Endothelial cell of umbilical vein (primary cell): ENCODE data around the gene SLC1A1. TPM values are rescaled to one million over a fixed set of nuclear protein-coding genes. Genes with fewer than 3 reads are reported as not detected.

Experiments
- BruUV-seq: library from RNA; stranded (reverse); fragments of 400-500 nt; replicated peaks from 2 replicates; lab custom pipeline; 2021; lab: Mats Ljungman, UMichigan
- CTCF ChIA-PET: fragments of 300-600, 350-600 bp; sonication (Branson Sonifier 250); formaldehyde crosslinking; loops from one replicate; lab custom pipeline; 2021; ENCODE audit warnings: antibody characterized with exemption, inconsistent platforms; lab: Charles Lee
- POLR2A ChIA-PET: fragments of 300-600, 350-600 bp; sonication (Branson Sonifier 250); formaldehyde crosslinking; loops from one replicate; lab custom pipeline; 2021; ENCODE audit warnings: antibody characterized with exemption, inconsistent platforms; lab: Charles Lee
- DNase-seq: peaks from one replicate; pipeline ENCODE4 v3.0.0-alpha.2; 2011; ENCODE audit warnings: low read depth, low spot score
- FAIRE-seq: peaks from 2 replicates; lab custom pipeline; 2011; peaks lifted over from hg19 to GRCh38; lab: Jason Lieb, UNC
- H2AFZ ChIP-seq: 2 replicates; pipeline ENCODE4 v1.6.0; 2012; ENCODE audit warnings: low read depth, low read length, control low read depth, inconsistent platforms
- H3K27ac ChIP-seq: 2 replicates; pipeline ENCODE4 v1.5.1; 2011; ENCODE audit warnings: low read depth, mild to moderate bottlenecking, control low read depth, low read length, moderate library complexity; ENCODE audit not compliant: insufficient read depth
- H3K27me3 ChIP-seq, 2 experiments: 2 replicates each; pipeline versions ENCODE4 v1.6.0 to v1.6.1; 2011; ENCODE audit warnings: low read length in 2 of 2, mixed read lengths in 1 of 2; ENCODE audit not compliant: control insufficient read depth in 2 of 2, insufficient read depth in 2 of 2
- H3K36me3 ChIP-seq, 2 experiments: 2 replicates in 1 of 2; 3 replicates in 1 of 2; pipeline ENCODE4 v1.5.1; 2011; ENCODE audit warnings: low read length in 2 of 2, mild to moderate bottlenecking in 1 of 2, moderate library complexity in 1 of 2; ENCODE audit not compliant: control insufficient read depth in 2 of 2, insufficient read depth in 2 of 2; ENCODE audit errors: extremely low read depth in 1 of 2
- H3K4me1 ChIP-seq: 3 replicates; pipeline ENCODE4 v1.5.1; 2011; ENCODE audit warnings: mild to moderate bottlenecking, low read length; ENCODE audit not compliant: control insufficient read depth, insufficient read depth; ENCODE audit errors: extremely low read depth
- H3K4me2 ChIP-seq: 2 replicates; pipeline ENCODE4 v1.6.1; 2011; ENCODE audit warnings: low read length, control low read depth, mixed read lengths; ENCODE audit not compliant: insufficient read depth
- H3K4me3 ChIP-seq, 3 experiments: fragments of 200-600 bp in 1 of 3; sonication (generic), shearing (Covaris generic) in 1 of 3; replicated peaks in 1 of 3; 2 replicates each; pipeline ENCODE4 v1.5.1; 2011 to 2016; ENCODE audit warnings: control low read depth in 3 of 3, low read length in 3 of 3, mild to moderate bottlenecking in 2 of 3, inconsistent platforms in 1 of 3, low read depth in 1 of 3, moderate library complexity in 1 of 3; ENCODE audit not compliant: insufficient read depth in 1 of 3
- H3K79me2 ChIP-seq: 2 replicates; pipeline ENCODE4 v1.6.0; 2012; ENCODE audit warnings: low read length, inconsistent platforms; ENCODE audit not compliant: control insufficient read depth, insufficient read depth
- H3K9ac ChIP-seq: replicated peaks from 2 replicates; pipeline ENCODE3; 2011; ENCODE audit warnings: low read length, control low read depth; ENCODE audit not compliant: insufficient read depth; ENCODE audit errors: extremely low read depth
- H3K9me1 ChIP-seq: replicated peaks from 3 replicates; pipeline ENCODE4 v1.6.0; 2011; ENCODE audit warnings: mild to moderate bottlenecking, low read length; ENCODE audit not compliant: control insufficient read depth, insufficient read depth; ENCODE audit errors: extremely low read depth
- H3K9me3 ChIP-seq: replicated peaks from 2 replicates; pipeline ENCODE4 v1.5.1; 2012; ENCODE audit warnings: low read length, inconsistent platforms; ENCODE audit not compliant: control insufficient read depth, insufficient read depth
- H4K20me1 ChIP-seq: replicated peaks from 2 replicates; pipeline ENCODE3; 2011; ENCODE audit warnings: mild to moderate bottlenecking, low read length; ENCODE audit not compliant: control insufficient read depth, insufficient read depth; ENCODE audit errors: extremely low read depth
- CTCF ChIP-seq, 2 donors: IDR thresholded peaks; 1 replicate in 1 of 2; 2 replicates in 1 of 2; pipeline ENCODE4 v1.5.1; 2011; ENCODE audit warnings: low read length in 2 of 2, mild to moderate bottlenecking in 2 of 2, moderate library complexity in 2 of 2, control low read depth in 1 of 2, inconsistent platforms in 1 of 2, low read depth in 1 of 2; ENCODE audit not compliant: insufficient read depth in 1 of 2; ENCODE audit errors: extremely low read depth in 1 of 2
- EZH2 ChIP-seq: IDR thresholded peaks from 2 replicates; pipeline ENCODE4 v1.6.1; 2012; ENCODE audit warnings: borderline replicate concordance, low read depth, mild to moderate bottlenecking, moderate library complexity, low read length, inconsistent platforms; ENCODE audit not compliant: severe bottlenecking
- FOS ChIP-seq: IDR thresholded peaks from 2 replicates; pipeline ENCODE4 v1.6.1; 2011; ENCODE audit warnings: mild to moderate bottlenecking, low read length, moderate library complexity, borderline replicate concordance; ENCODE audit not compliant: insufficient read depth
- GATA2 ChIP-seq: IDR thresholded peaks from 2 replicates; pipeline ENCODE4 v1.7.0; 2011; ENCODE audit warnings: low read depth, mild to moderate bottlenecking, moderate library complexity, mixed read lengths, low read length; ENCODE audit not compliant: insufficient read length, insufficient read depth
- JUN ChIP-seq: IDR thresholded peaks from 2 replicates; pipeline ENCODE4 v1.6.1; 2011; ENCODE audit warnings: borderline replicate concordance, low read depth; ENCODE audit not compliant: insufficient read length, insufficient read depth
- MAX ChIP-seq: IDR thresholded peaks from 2 replicates; pipeline ENCODE4 v1.6.1; 2011; ENCODE audit not compliant: insufficient read depth, insufficient read length
- MYC ChIP-seq: IDR thresholded peaks from one replicate; pipeline ENCODE4 v1.6.1; 2011; ENCODE audit warnings: mild to moderate bottlenecking, low read depth, low read length
- POLR2A ChIP-seq: IDR thresholded peaks from 2 replicates; pipeline ENCODE4 v1.6.1; 2012; ENCODE audit warnings: low read depth, mild to moderate bottlenecking, control low read depth, low read length
- POLR2AphosphoS5 ChIP-seq: IDR thresholded peaks from 2 replicates; pipeline ENCODE4 v1.6.1; 2012; ENCODE audit warnings: low read depth, mild to moderate bottlenecking, control low read depth, low read length, moderate library complexity; ENCODE audit not compliant: insufficient read depth
- dilution Hi-C: fragments of 300-500 bp; cut with MboI; formaldehyde crosslinking; loops from one replicate; pipeline ENCODE4 v1.15.0; 2019; ENCODE audit warnings: low sequenced_read_pairs; ENCODE audit not compliant: extremely low pct_ligation_motif_present
- intact Hi-C: fragments of 100-400 bp; cut with micrococcal nuclease; formaldehyde crosslinking; loops from one replicate; pipeline ENCODE4 v1.10.0; 2022
- polyA plus RNA-seq, 4 experiments: library from polyadenylated mRNA; depleted of rRNA in 3 of 4; stranded (reverse) in 3 of 4; unstranded in 1 of 4; fragments of >200 nt; gene quantifications; 2 replicates each; pipeline versions ENCODE4 v1.2.1 to v1.2.3, GENCODE V29; 2011 to 2012; ENCODE audit warnings: missing spikeins in 1 of 4
- total RNA-seq: library from RNA; stranded (reverse); gene quantifications from 2 replicates; pipeline ENCODE4 v1.2.3, GENCODE V29; 2021

SLC1A1 gene
- total and polyA plus RNA-seq, 2 donors (not counting 3 experiments of a cell fraction or from before 2014, with no cell fraction given): 5.8 to 8.3 TPM

GRCh38 chr9:4519604-4520003, 29.3 kb downstream of the SLC1A1 start:
- Histone ChIP-seq H3K9me1 (no peaks in the 10 kb centered on the region), H3K9me3 (no peaks in the 10 kb centered on the region), H3K36me3 (no peaks in the 10 kb centered on the region), H3K4me1 (no peaks in the 10 kb centered on the region), H2AFZ (no peak overlapping the region), H3K4me2 (no peak overlapping the region), H4K20me1 (no peaks in the 10 kb centered on the region), H3K9ac (no peak overlapping the region), H3K27me3 (no peaks in the 10 kb centered on the region), H3K27ac (no peak overlapping the region), H3K79me2 (peaks cover 2% of the 10 kb centered on the region), H3K4me3 (no peak overlapping the region)
- intact Hi-C loops: no loop called here
- TF ChIP-seq JUN (no peak), POLR2AphosphoS5 (no peak), MAX (no peak), EZH2 (no peak)
- DNase-seq (no peak), FAIRE-seq (no peak)
- ChIA-PET CTCF (interaction anchor here (1.1 kb wide), 1 partner anchor 25 kb away, joined by 3 read pairs; no protein-coding TSS in a partner anchor), POLR2A (no interaction called here)
- dilution Hi-C loops: no loop called here
- BruUV-seq: no TSS peak

GRCh38 chr9:4520055-4520454, 29.8 kb downstream of the SLC1A1 start:
- ChIA-PET CTCF (no interaction called here), POLR2A (no interaction called here)
- Histone ChIP-seq H3K9ac (no peak overlapping the region), H3K4me2 (no peak overlapping the region), H3K36me3 (no peaks in the 10 kb centered on the region), H3K79me2 (peaks cover 2% of the 10 kb centered on the region), H3K27me3 (no peaks in the 10 kb centered on the region), H4K20me1 (no peaks in the 10 kb centered on the region), H3K27ac (no peak overlapping the region), H3K9me3 (no peaks in the 10 kb centered on the region), H3K4me1 (no peaks in the 10 kb centered on the region), H2AFZ (no peak overlapping the region), H3K4me3 (no peak overlapping the region), H3K9me1 (no peaks in the 10 kb centered on the region)
- FAIRE-seq (no peak), DNase-seq (no peak)
- dilution Hi-C loops (no loop called here), intact Hi-C loops (no loop called here)
- TF ChIP-seq POLR2A: no peak
- TF ChIP-seq MYC: no peak
- TF ChIP-seq POLR2AphosphoS5: no peak
- no peak for TF ChIP-seq FOS
- TF ChIP-seq JUN: no peak
- TF ChIP-seq GATA2: no peak
- TF ChIP-seq MAX: no peak
- TF ChIP-seq EZH2: no peak
- no peak for TF ChIP-seq CTCF (IDR thresholded peaks at IDR 0.05; ENCODE audit: extremely low read depth in 1 of 2, insufficient read depth in 1 of 2, low read depth in 1 of 2, low read length in 2 of 2)
- no TSS peak for BruUV-seq
